HepG2 (cell line): ENCODE data around the gene CD248. TPM values are rescaled to one million over a fixed set of nuclear protein-coding genes. Genes with fewer than 3 reads are reported as not detected.
A peak's percentile ranks its signal among the peaks of the same experiment; 100 is the strongest.

Experiments used
- CAMTA2 ChIP-seq: sonication (generic); formaldehyde crosslinking; IDR thresholded peaks from 2 replicates; pipeline ENCODE4 v1.4.0; 2020; ENCODE audit warnings: mild to moderate bottlenecking, missing genetic modification reagents, borderline replicate concordance
- ETV5 ChIP-seq: IDR thresholded peaks from 2 replicates; pipeline ENCODE4 v1.6.1; 2018; ENCODE audit warnings: missing biosample characterization, missing genetic modification reagents, inconsistent platforms, borderline replicate concordance
- ETV6 ChIP-seq: sonication (generic); formaldehyde crosslinking; conservative IDR thresholded peaks from 2 replicates; pipeline ENCODE4 v1.4.0; 2020; ENCODE audit warnings: missing genetic modification reagents
- FOSL2 ChIP-seq: sonication (generic); formaldehyde crosslinking; IDR thresholded peaks from 2 replicates; pipeline ENCODE4 v1.4.0; 2020; ENCODE audit warnings: missing genetic modification reagents
- GABPB1 ChIP-seq: IDR thresholded peaks from 2 replicates; pipeline ENCODE4 v1.6.1; 2016; ENCODE audit warnings: mild to moderate bottlenecking, missing genetic modification reagents, moderate library complexity, missing compliant biosample characterization
- GTF2F1 ChIP-seq: fragments of 150-350 bp; IDR thresholded peaks from 2 replicates; pipeline ENCODE4 v1.6.1; 2014; ENCODE audit warnings: low read length
- HNRNPH1 ChIP-seq: fragments of 200-400 bp; formaldehyde crosslinking; optimal IDR thresholded peaks from 2 replicates; pipeline ENCODE3; 2017; ENCODE audit warnings: mild to moderate bottlenecking, low read depth, low read length
- IKZF1 ChIP-seq: fragments of 450-650 bp; IDR thresholded peaks from 2 replicates; pipeline ENCODE4 v1.7.1; 2016
- MED1 ChIP-seq: sonication (generic); formaldehyde crosslinking; IDR thresholded peaks from 2 replicates; pipeline ENCODE4 v1.4.0; 2020; ENCODE audit warnings: missing genetic modification reagents
- MEIS1 ChIP-seq: sonication (generic); formaldehyde crosslinking; IDR thresholded peaks from 2 replicates; pipeline ENCODE4 v1.9.0; 2021; ENCODE audit warnings: mild to moderate bottlenecking, missing genetic modification reagents, moderate library complexity, borderline replicate concordance
- POLR2AphosphoS2 ChIP-seq: IDR thresholded peaks from 2 replicates; pipeline ENCODE4 v1.6.1; 2011; ENCODE audit warnings: low read depth, low read length, improper control_type of control experiment
- RAD21 ChIP-seq: fragments of 450-650 bp; formaldehyde crosslinking; IDR thresholded peaks from 2 replicates; pipeline ENCODE4 v1.5.0; 2020; ENCODE audit warnings: mild to moderate bottlenecking
- RORA ChIP-seq: sonication (generic); formaldehyde crosslinking; IDR thresholded peaks from 2 replicates; pipeline ENCODE4 v1.5.0; 2020; ENCODE audit warnings: mild to moderate bottlenecking, missing genetic modification reagents, moderate library complexity
- SNAPC2 ChIP-seq: sonication (generic); formaldehyde crosslinking; IDR thresholded peaks from 2 replicates; pipeline ENCODE4 v1.8.1; 2022; ENCODE audit warnings: mild to moderate bottlenecking, missing genetic modification reagents
- SUZ12 ChIP-seq: fragments of 150-350 bp; IDR thresholded peaks from 2 replicates; pipeline ENCODE4 v1.6.1; 2014; ENCODE audit warnings: low read depth, low read length
- U2AF1 ChIP-seq: fragments of 200-400 bp; formaldehyde crosslinking; optimal IDR thresholded peaks from 2 replicates; pipeline ENCODE3; 2017; ENCODE audit warnings: mild to moderate bottlenecking, low read depth, low read length
- YY1 ChIP-seq: IDR thresholded peaks from 2 replicates; pipeline ENCODE4 v1.6.1; 2011; ENCODE audit warnings: low read length, low read depth, moderate library complexity, mild to moderate bottlenecking; ENCODE audit not compliant: insufficient read depth, insufficient replicate concordance
- ZBTB7A ChIP-seq: sonication (generic); formaldehyde crosslinking; IDR thresholded peaks from 2 replicates; pipeline ENCODE4 v1.8.0; 2022; ENCODE audit warnings: mild to moderate bottlenecking, missing genetic modification reagents
- ZBTB7B ChIP-seq: sonication (generic); formaldehyde crosslinking; IDR thresholded peaks from 2 replicates; pipeline ENCODE4 v1.4.0; 2020; ENCODE audit warnings: missing genetic modification reagents
- ZMYM2 ChIP-seq: sonication (generic); formaldehyde crosslinking; IDR thresholded peaks from 2 replicates; pipeline ENCODE4 v1.8.0; 2022; ENCODE audit warnings: mild to moderate bottlenecking, missing genetic modification reagents
- ZMYM3 ChIP-seq: sonication (generic); formaldehyde crosslinking; IDR thresholded peaks from 2 replicates; pipeline ENCODE4 v1.5.1; 2020; ENCODE audit warnings: mild to moderate bottlenecking, missing genetic modification reagents
- ZNF253 ChIP-seq: sonication (generic); formaldehyde crosslinking; IDR thresholded peaks from 2 replicates; pipeline ENCODE4 v1.8.0; 2022; ENCODE audit warnings: mild to moderate bottlenecking, missing genetic modification reagents, borderline replicate concordance
- ZNF44 ChIP-seq: sonication (generic); formaldehyde crosslinking; IDR thresholded peaks from 2 replicates; pipeline ENCODE4 v1.5.1; 2020; ENCODE audit warnings: mild to moderate bottlenecking, missing genetic modification reagents
- ZNF713 ChIP-seq: sonication (generic); formaldehyde crosslinking; IDR thresholded peaks from 2 replicates; pipeline ENCODE4 v1.4.0; 2020; ENCODE audit warnings: mild to moderate bottlenecking, missing genetic modification reagents
- ZNF766 ChIP-seq: sonication (generic); formaldehyde crosslinking; IDR thresholded peaks from 2 replicates; pipeline ENCODE4 v1.5.0; 2020; ENCODE audit warnings: missing genetic modification reagents, borderline replicate concordance
- ZNF773 ChIP-seq: sonication (generic); formaldehyde crosslinking; IDR thresholded peaks from 2 replicates; pipeline ENCODE4 v1.4.0; 2020; ENCODE audit warnings: missing genetic modification reagents, borderline replicate concordance
- ZNF776 ChIP-seq: sonication (generic); formaldehyde crosslinking; IDR thresholded peaks from 2 replicates; pipeline ENCODE4 v1.4.0; 2020; ENCODE audit warnings: mild to moderate bottlenecking, missing genetic modification reagents
- ZNF841 ChIP-seq: sonication (generic); formaldehyde crosslinking; IDR thresholded peaks from 2 replicates; pipeline ENCODE4 v1.8.1; 2023; ENCODE audit warnings: missing genetic modification reagents, borderline replicate concordance
- polyA plus RNA-seq, 8 experiments: library from polyadenylated mRNA; depleted of rRNA in 3 of 8; stranded (reverse) in 7 of 8; unstranded in 1 of 8; fragments of >200 nt; fragmentation: Illumina TruSeq in 4 of 8; extraction: Trizol in 4 of 8; gene quantifications; 2 replicates each; pipeline versions ENCODE4 v1.2.1 to v1.2.3, GENCODE V29; 2011 to 2016; ENCODE audit warnings: low read depth in 4 of 8, missing spikeins in 1 of 8, mixed read lengths in 1 of 8; ENCODE audit not compliant: insufficient read depth in 1 of 8
- total RNA-seq, 5 experiments: library from RNA; depleted of rRNA; stranded (reverse); fragments of >200 nt; fragmentation: Illumina TruSeq; extraction: Trizol; gene quantifications; 2 replicates each; pipeline ENCODE4 v1.2.3, GENCODE V29; 2016; ENCODE audit warnings: low read depth in 1 of 5
- TF ChIP-seq, protein P1 (sequence below): IDR thresholded peaks from 2 replicates; pipeline ENCODE4 v1.6.1; 2016; ENCODE audit warnings: missing compliant biosample characterization, missing genetic modification reagents, borderline replicate concordance
- TF ChIP-seq, protein P2 (sequence below): sonication (generic); formaldehyde crosslinking; IDR thresholded peaks from 2 replicates; pipeline ENCODE4 v1.5.0; 2020; ENCODE audit warnings: mild to moderate bottlenecking, missing genetic modification reagents, moderate library complexity

Gene CD248
- total and polyA plus RNA-seq, 2 of the 13 experiments (the other 11 are each of a cell fraction or from before 2014, with no cell fraction given), result 0.25 to 0.35 TPM

DNA sequence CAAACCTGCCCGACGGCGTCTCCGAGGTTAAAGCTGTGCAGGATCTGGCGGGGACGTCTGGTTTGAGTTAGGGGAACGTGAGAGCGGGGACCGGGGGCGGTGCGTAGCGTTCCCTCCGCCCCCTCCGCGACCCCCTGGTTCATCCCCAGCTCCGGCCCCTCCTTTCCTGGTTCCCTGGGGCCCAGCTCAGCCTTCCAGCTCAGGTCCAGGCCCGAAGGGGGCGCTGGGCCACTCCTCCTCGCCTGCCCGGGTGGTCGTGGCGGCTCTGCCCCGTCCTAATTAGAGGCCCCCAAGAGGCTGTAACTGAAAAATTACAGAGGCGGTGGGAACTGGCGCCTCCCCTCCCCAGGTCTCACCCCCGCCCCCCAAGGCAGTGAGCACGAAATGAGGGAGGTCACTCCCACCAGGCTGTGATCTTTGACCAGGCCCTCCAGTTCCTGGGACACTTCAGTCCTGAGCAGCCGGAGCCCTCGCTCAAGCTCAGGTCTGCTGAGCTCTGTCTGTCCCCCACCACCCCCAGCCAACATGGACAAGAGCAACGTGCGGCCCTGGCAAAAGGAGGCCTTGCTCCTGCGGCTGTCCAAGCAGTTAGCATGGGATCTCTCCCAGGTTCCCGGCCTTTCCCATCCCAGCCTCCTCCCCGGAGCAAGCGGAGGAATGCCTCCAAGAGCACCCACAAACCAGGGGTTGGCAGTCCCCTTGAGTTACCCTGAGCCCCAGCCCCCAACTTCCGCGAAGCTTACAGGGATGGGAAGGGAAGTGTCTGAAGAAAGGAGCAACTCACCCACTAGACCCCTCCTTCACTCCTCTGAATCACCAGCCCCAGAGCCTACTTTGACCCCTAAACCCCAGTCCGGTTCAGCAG lies 3.3 kb downstream of the CD248 start (continued):
- TF ChIP-seq MED1 (CRISPR knock-in tag) (0 out of 2 replicates have a peak, but pooled peaks have one; percentile 26), IKZF1 (no peak), ZNF776 (CRISPR knock-in tag) (0 out of 2 replicates have a peak, but pooled peaks have one; percentile 32), ZNF773 (CRISPR knock-in tag) (no peak), FOSL2 (no peak), ZNF766 (CRISPR knock-in tag) (no peak), ZBTB7B (CRISPR knock-in tag) (peak; percentile 76), ZMYM3 (no peak), HNRNPH1 (no peak), ZNF841 (CRISPR knock-in tag) (no peak), RAD21 (no peak), U2AF1 (no peak), ZNF44 (no peak), MEIS1 (CRISPR knock-in tag) (no peak), YY1 (no peak), RORA (CRISPR knock-in tag) (no peak), CAMTA2 (CRISPR knock-in tag) (0 out of 2 replicates have a peak, but pooled peaks have one; percentile 12), ETV5 (CRISPR knock-in tag) (no peak; the same call in 1 of the 2 replicates), SNAPC2 (CRISPR knock-in tag) (no peak), ETV6 (CRISPR knock-in tag) (0 out of 2 replicates have a peak, but pooled peaks have one; percentile 17), SUZ12 (no peak), ZNF253 (CRISPR knock-in tag) (peak; percentile 43; the same call in 1 of the 2 replicates), ZNF713 (CRISPR knock-in tag) (no peak), ZMYM2 (CRISPR knock-in tag) (no peak), GABPB1 (CRISPR knock-in tag) (peak; percentile 9; the same call in 1 of the 2 replicates), ZBTB7A (CRISPR knock-in tag) (peak; percentile 94), GTF2F1 (no peak), POLR2AphosphoS2 (no peak)
- TF ChIP-seq, protein P1, sequence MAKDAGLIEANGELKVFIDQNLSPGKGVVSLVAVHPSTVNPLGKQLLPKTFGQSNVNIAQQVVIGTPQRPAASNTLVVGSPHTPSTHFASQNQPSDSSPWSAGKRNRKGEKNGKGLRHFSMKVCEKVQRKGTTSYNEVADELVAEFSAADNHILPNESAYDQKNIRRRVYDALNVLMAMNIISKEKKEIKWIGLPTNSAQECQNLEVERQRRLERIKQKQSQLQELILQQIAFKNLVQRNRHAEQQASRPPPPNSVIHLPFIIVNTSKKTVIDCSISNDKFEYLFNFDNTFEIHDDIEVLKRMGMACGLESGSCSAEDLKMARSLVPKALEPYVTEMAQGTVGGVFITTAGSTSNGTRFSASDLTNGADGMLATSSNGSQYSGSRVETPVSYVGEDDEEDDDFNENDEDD (CRISPR knock-in tag), result 0 out of 2 replicates have a peak, but pooled peaks have one; percentile 10
- TF ChIP-seq, protein P2, sequence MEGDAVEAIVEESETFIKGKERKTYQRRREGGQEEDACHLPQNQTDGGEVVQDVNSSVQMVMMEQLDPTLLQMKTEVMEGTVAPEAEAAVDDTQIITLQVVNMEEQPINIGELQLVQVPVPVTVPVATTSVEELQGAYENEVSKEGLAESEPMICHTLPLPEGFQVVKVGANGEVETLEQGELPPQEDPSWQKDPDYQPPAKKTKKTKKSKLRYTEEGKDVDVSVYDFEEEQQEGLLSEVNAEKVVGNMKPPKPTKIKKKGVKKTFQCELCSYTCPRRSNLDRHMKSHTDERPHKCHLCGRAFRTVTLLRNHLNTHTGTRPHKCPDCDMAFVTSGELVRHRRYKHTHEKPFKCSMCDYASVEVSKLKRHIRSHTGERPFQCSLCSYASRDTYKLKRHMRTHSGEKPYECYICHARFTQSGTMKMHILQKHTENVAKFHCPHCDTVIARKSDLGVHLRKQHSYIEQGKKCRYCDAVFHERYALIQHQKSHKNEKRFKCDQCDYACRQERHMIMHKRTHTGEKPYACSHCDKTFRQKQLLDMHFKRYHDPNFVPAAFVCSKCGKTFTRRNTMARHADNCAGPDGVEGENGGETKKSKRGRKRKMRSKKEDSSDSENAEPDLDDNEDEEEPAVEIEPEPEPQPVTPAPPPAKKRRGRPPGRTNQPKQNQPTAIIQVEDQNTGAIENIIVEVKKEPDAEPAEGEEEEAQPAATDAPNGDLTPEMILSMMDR (CRISPR knock-in tag), result peak; percentile 68
